ENCODE measurements around the gene EVA1A. TPM values are rescaled to one million over a fixed set of nuclear protein-coding genes. Genes with fewer than 3 reads are reported as not detected.

EVA1A gene
- total and polyA plus RNA-seq, 2 of the 8 experiments (the other 6 are each of a cell fraction or from before 2014, with no cell fraction given): 2.4 to 4.3 TPM

GRCh38 chr2:75570024-75570947, 9.5 kb upstream of the EVA1A start (continued):
- TF ChIP-seq SUZ12 (IDR thresholded peaks at IDR 0.05; ENCODE audit: low read length) (no peak), MAFK (IDR thresholded peaks at IDR 0.05; ENCODE audit: low read depth, low read length) (no peak), ASH2L (IDR thresholded peaks at IDR 0.05; ENCODE audit: low read length) (no peak), BCL11A (IDR thresholded peaks at IDR 0.05; ENCODE audit: low read depth in 2 of 2, low read length in 2 of 2) (no peak), SIN3A (conservative IDR thresholded peaks at IDR 0.05 in 1 of 2, IDR thresholded peaks at IDR 0.05 in 1 of 2; ENCODE audit: low read depth in 1 of 2, low read length in 2 of 2) (no peak), POLR2AphosphoS5 (IDR thresholded peaks at IDR 0.05; ENCODE audit: low read depth, low read length) (no peak), TAF1 (IDR thresholded peaks at IDR 0.05; ENCODE audit: low read depth, low read length) (no peak), TAF7 (optimal IDR thresholded peaks at IDR 0.05; ENCODE audit: borderline replicate concordance, low read depth, low read length) (no peak)
- TF ChIP-seq, protein P1, sequence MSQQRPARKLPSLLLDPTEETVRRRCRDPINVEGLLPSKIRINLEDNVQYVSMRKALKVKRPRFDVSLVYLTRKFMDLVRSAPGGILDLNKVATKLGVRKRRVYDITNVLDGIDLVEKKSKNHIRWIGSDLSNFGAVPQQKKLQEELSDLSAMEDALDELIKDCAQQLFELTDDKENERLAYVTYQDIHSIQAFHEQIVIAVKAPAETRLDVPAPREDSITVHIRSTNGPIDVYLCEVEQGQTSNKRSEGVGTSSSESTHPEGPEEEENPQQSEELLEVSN (IDR thresholded peaks at IDR 0.05): no peak
- TF ChIP-seq, protein P2, sequence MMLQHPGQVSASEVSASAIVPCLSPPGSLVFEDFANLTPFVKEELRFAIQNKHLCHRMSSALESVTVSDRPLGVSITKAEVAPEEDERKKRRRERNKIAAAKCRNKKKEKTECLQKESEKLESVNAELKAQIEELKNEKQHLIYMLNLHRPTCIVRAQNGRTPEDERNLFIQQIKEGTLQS (IDR thresholded peaks at IDR 0.05; ENCODE audit: insufficient read depth, low read depth, low read length): no peak

Measured in H1 (cell line).